ENCODE results near the gene UACA.

Gene UACA

DNA sequence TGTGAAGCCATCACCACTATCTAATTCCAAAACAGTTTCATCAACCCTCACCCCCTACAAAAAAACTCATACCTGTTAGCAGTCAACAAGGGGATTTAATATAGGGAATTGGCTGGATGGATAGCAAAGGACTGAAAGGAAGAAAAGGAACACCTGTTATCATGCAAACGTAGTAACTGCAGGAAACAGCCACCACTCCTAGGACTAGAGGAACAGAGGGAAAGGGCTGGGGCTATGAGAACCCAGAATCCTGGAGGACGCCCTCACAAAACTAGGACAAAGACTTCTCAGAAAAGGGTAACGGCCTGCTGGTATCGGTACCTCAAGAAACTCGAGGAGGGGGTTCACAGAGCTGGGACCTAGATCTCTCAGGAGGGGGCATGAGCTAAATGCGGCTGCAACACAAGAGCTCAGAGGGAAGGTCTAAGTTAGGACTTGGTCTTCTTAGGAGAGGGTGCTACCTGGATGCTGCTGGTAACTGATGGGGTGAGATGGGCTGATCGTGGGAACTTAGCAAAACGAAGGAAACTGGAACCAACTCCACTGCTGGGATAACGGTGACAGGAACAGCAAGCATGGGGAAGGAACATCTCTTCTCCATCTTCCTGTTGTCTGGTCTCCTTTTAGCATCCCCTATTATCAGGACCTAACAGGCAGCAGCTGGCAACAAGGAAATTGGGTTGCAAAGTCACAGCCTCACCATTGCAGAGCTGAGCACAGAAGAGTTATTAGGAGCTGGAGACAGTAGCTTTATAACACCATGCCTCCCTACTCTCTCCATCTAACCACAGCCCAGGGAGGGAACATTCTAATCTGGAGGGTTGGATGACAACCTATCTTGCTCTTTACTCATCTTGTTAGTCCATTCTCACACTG is 147.7 kb downstream of the UACA start:
- peaks cover 0 to 3% of the 10 kb centered on the region in 2 donors for H3K4me1 ChIP-seq (ENCODE audit: control insufficient read depth in 1 of 2, insufficient read depth in 2 of 2, low read length in 2 of 2)
- H3K9me3 ChIP-seq (ENCODE audit: control insufficient read depth in 1 of 2, low read length in 2 of 2) = no peaks in the 10 kb centered on the region
- no peak overlapping the region for H3K4me3 ChIP-seq (ENCODE audit: low read depth in 1 of 2, low read length in 2 of 2)
- H3K27ac ChIP-seq (ENCODE audit: low read length) = no peak overlapping the region
- no peaks in the 10 kb centered on the region for H3K27me3 ChIP-seq (ENCODE audit: low read depth, low read length)
- no peaks in the 10 kb centered on the region for H3K36me3 ChIP-seq (ENCODE audit: control insufficient read depth in 1 of 2, insufficient read depth in 2 of 2, low read length in 2 of 2)

DNA sequence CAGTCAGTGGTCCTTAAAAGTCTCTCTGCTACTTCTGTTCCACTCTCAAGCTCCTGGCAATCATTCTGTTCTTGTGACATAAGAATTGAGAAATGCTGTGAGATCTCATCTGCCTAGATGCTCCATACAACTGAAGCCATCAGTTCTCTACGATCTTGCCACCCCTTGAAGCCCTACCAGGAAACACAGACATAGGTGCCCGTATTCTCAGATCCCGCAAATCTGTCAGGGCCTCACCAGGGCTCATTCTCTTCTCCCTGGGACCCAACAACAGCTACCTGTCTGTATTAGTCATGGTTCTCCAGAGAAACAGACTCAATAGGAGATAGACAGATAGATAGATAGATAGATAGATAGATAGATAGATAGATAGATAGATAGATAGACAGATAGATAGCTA is 149.1 kb downstream of the UACA start:
- H3K4me3 ChIP-seq (ENCODE audit: low read depth in 1 of 2, low read length in 2 of 2) = no peak overlapping the region
- H3K36me3 ChIP-seq (ENCODE audit: control insufficient read depth in 1 of 2, insufficient read depth in 2 of 2, low read length in 2 of 2) = no peaks in the 10 kb centered on the region
- H3K4me1 ChIP-seq (ENCODE audit: control insufficient read depth in 1 of 2, insufficient read depth in 2 of 2, low read length in 2 of 2) = peaks cover 0 to 3% of the 10 kb centered on the region in 2 donors
- no peaks in the 10 kb centered on the region for H3K27me3 ChIP-seq (ENCODE audit: low read depth, low read length)
- no peak overlapping the region for H3K27ac ChIP-seq (ENCODE audit: low read length)
- H3K9me3 ChIP-seq (ENCODE audit: control insufficient read depth in 1 of 2, low read length in 2 of 2) = no peaks in the 10 kb centered on the region

DNA sequence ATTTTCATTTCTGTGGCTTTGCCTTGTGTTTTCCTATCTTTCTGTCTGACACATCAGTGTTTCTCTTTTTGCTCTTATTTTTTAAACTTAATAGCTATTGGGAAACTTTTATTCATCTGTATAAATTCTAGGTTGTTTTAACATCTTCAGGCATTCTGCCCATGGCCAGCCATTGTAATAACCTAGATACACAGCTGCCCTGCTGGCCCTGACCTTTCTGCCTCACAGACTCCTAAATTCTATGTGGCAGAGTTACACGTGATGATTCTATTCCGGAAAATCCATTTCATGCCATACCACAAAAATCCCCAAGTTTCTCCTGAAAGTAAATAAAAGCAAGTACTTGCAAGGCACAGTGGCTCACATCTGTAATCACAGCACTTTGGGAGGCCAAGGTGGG is 150.1 kb downstream of the UACA start:
- Histone ChIP-seq H3K36me3 (ENCODE audit: control insufficient read depth in 1 of 2, insufficient read depth in 2 of 2, low read length in 2 of 2) (no peaks in the 10 kb centered on the region), H3K9me3 (ENCODE audit: control insufficient read depth in 1 of 2, low read length in 2 of 2) (no peaks in the 10 kb centered on the region), H3K4me1 (ENCODE audit: control insufficient read depth in 1 of 2, insufficient read depth in 2 of 2, low read length in 2 of 2) (peaks cover 0 to 3% of the 10 kb centered on the region in 2 donors), H3K27ac (ENCODE audit: low read length) (no peak overlapping the region), H3K4me3 (ENCODE audit: low read depth in 1 of 2, low read length in 2 of 2) (no peak overlapping the region), H3K27me3 (ENCODE audit: low read depth, low read length) (no peaks in the 10 kb centered on the region)

GRCh38 chr15:70611286-70611685 is 152.1 kb downstream of the UACA start:
- Histone ChIP-seq H3K27ac (ENCODE audit: low read length) (no peak overlapping the region), H3K36me3 (ENCODE audit: control insufficient read depth in 1 of 2, insufficient read depth in 2 of 2, low read length in 2 of 2) (no peaks in the 10 kb centered on the region), H3K9me3 (ENCODE audit: control insufficient read depth in 1 of 2, low read length in 2 of 2) (no peaks in the 10 kb centered on the region), H3K27me3 (ENCODE audit: low read depth, low read length) (no peaks in the 10 kb centered on the region), H3K4me3 (ENCODE audit: low read depth in 1 of 2, low read length in 2 of 2) (no peak overlapping the region), H3K4me1 (ENCODE audit: control insufficient read depth in 1 of 2, insufficient read depth in 2 of 2, low read length in 2 of 2) (peaks cover 0 to under 1% of the 10 kb centered on the region in 2 donors)

DNA sequence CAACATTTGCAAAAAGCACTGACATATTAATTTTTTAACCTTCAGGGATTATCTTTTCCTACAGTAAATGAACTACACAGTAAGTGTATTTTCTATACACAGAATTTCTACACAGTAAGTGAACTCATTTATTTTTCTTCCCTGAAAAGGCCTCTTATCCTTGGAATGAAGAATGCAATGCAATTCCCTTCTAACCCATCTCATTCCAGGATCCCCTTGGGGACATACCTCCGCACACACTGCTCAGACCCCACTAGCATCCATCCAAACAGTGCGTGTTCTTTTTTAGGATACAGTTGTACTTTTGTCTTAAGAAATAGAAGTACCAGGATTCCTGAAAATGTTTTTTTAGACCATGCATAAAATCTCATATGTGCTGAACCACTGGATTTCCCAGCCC is 152.8 kb downstream of the UACA start:
- H3K27me3 ChIP-seq (ENCODE audit: low read depth, low read length) = no peaks in the 10 kb centered on the region
- no peak overlapping the region for H3K27ac ChIP-seq (ENCODE audit: low read length)
- H3K4me1 ChIP-seq (ENCODE audit: control insufficient read depth in 1 of 2, insufficient read depth in 2 of 2, low read length in 2 of 2) = peaks cover 3 to 8% of the 10 kb centered on the region in 2 donors
- no peaks in the 10 kb centered on the region for H3K9me3 ChIP-seq (ENCODE audit: control insufficient read depth in 1 of 2, low read length in 2 of 2)
- no peaks in the 10 kb centered on the region for H3K36me3 ChIP-seq (ENCODE audit: control insufficient read depth in 1 of 2, insufficient read depth in 2 of 2, low read length in 2 of 2)
- H3K4me3 ChIP-seq (ENCODE audit: low read depth in 1 of 2, low read length in 2 of 2) = no peak overlapping the region

DNA sequence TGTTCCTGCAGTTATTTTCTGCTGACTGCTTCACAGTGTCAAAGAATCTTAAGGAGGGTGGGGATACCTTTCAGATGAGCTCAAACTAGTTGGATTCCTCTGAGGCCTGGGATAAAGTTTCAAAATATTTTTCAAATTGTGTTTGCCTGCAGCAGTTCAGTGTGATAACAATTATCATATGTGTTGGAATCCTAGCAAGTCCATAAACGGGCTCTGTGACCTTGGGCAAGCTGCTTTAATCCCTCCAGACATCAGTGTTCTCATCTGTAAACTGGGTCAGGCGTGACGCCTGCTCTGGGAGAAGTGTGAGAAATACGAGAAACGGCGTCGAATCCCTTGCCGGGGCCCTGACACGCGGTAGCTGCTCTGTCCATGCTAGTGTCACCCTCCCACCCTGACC is 153.5 kb downstream of the UACA start:
- H3K27me3 ChIP-seq (ENCODE audit: low read depth, low read length) = no peaks in the 10 kb centered on the region
- H3K27ac ChIP-seq (ENCODE audit: low read length) = no peak overlapping the region
- peaks cover 6 to 15% of the 10 kb centered on the region in 2 donors for H3K4me1 ChIP-seq (ENCODE audit: control insufficient read depth in 1 of 2, insufficient read depth in 2 of 2, low read length in 2 of 2)
- no peaks in the 10 kb centered on the region for H3K36me3 ChIP-seq (ENCODE audit: control insufficient read depth in 1 of 2, insufficient read depth in 2 of 2, low read length in 2 of 2)
- no peak overlapping the region for H3K4me3 ChIP-seq (ENCODE audit: low read depth in 1 of 2, low read length in 2 of 2)
- H3K9me3 ChIP-seq (ENCODE audit: control insufficient read depth in 1 of 2, low read length in 2 of 2) = no peaks in the 10 kb centered on the region

GRCh38 chr15:70608144-70608543 is 155.2 kb downstream of the UACA start:
- Histone ChIP-seq H3K4me1 (ENCODE audit: control insufficient read depth in 1 of 2, insufficient read depth in 2 of 2, low read length in 2 of 2) (peaks cover 7 to 24% of the 10 kb centered on the region in 2 donors), H3K27ac (ENCODE audit: low read length) (no peak overlapping the region), H3K9me3 (ENCODE audit: control insufficient read depth in 1 of 2, low read length in 2 of 2) (no peaks in the 10 kb centered on the region), H3K4me3 (ENCODE audit: low read depth in 1 of 2, low read length in 2 of 2) (no peak overlapping the region), H3K27me3 (ENCODE audit: low read depth, low read length) (no peaks in the 10 kb centered on the region), H3K36me3 (ENCODE audit: control insufficient read depth in 1 of 2, insufficient read depth in 2 of 2, low read length in 2 of 2) (no peaks in the 10 kb centered on the region)

GRCh38 chr15:70605606-70606410 is 157.6 kb downstream of the UACA start:
- H3K4me3 ChIP-seq (ENCODE audit: low read depth in 1 of 2, low read length in 2 of 2) = no peak overlapping the region
- H3K4me1 ChIP-seq (ENCODE audit: control insufficient read depth in 1 of 2, insufficient read depth in 2 of 2, low read length in 2 of 2) = peaks cover 7 to 24% of the 10 kb centered on the region in 2 donors
- H3K27ac ChIP-seq (ENCODE audit: low read length) = no peak overlapping the region
- no peaks in the 10 kb centered on the region for H3K27me3 ChIP-seq (ENCODE audit: low read depth, low read length)
- no peaks in the 10 kb centered on the region for H3K9me3 ChIP-seq (ENCODE audit: control insufficient read depth in 1 of 2, low read length in 2 of 2)
- no peaks in the 10 kb centered on the region for H3K36me3 ChIP-seq (ENCODE audit: control insufficient read depth in 1 of 2, insufficient read depth in 2 of 2, low read length in 2 of 2)

GRCh38 chr15:70604666-70605315 is 158.6 kb downstream of the UACA start:
- Histone ChIP-seq H3K4me3 (ENCODE audit: low read depth in 1 of 2, low read length in 2 of 2) (no peak overlapping the region), H3K4me1 (ENCODE audit: control insufficient read depth in 1 of 2, insufficient read depth in 2 of 2, low read length in 2 of 2) (peaks cover 7 to 24% of the 10 kb centered on the region in 2 donors), H3K27me3 (ENCODE audit: low read depth, low read length) (no peaks in the 10 kb centered on the region), H3K27ac (ENCODE audit: low read length) (no peak overlapping the region), H3K9me3 (ENCODE audit: control insufficient read depth in 1 of 2, low read length in 2 of 2) (peaks cover 3 to 5% of the 10 kb centered on the region in 2 donors), H3K36me3 (ENCODE audit: control insufficient read depth in 1 of 2, insufficient read depth in 2 of 2, low read length in 2 of 2) (no peaks in the 10 kb centered on the region)

Measured in muscle layer of duodenum (tissue), 2 donors.